Neural progenitor cell (in vitro differentiated cells): ENCODE data around the gene CLK4.

ENCODE experiments used
- CTCF ChIP-seq: fragments of 200-600 bp; sonication (generic); IDR thresholded peaks from 2 replicates; pipeline ENCODE4 v1.5.1; 2017; ENCODE audit warnings: antibody characterized with exemption, mild to moderate bottlenecking
- EZH2 ChIP-seq: fragments of 200-600 bp; sonication (generic); IDR thresholded peaks from 2 replicates; pipeline ENCODE4 v1.6.1; 2017; ENCODE audit warnings: antibody characterized with exemption, mild to moderate bottlenecking, moderate library complexity
- EZH2phosphoT487 ChIP-seq: fragments of 200-600 bp; sonication (generic); IDR thresholded peaks from 2 replicates; pipeline ENCODE4 v1.6.1; 2017; ENCODE audit warnings: antibody characterized with exemption

- TF ChIP-seq CTCF = no peak
- TF ChIP-seq EZH2 = no peak
- no peak for TF ChIP-seq EZH2phosphoT487
Measured at GRCh38 chr5:178595150-178595549, 31.7 kb downstream of the CLK4 start.
